Duodenal mucosa (tissue), 2 donors: ENCODE measurements around the gene RB1.

Experiments used
- H3K27ac ChIP-seq: one replicate; pipeline ENCODE4 v1.7.0; 2013; ENCODE audit warnings: low read depth, low read length
- H3K27me3 ChIP-seq, 2 donors: one replicate each; pipeline ENCODE4 v1.7.0; 2013; ENCODE audit warnings: low read length in 2 of 2, control low read depth in 1 of 2; ENCODE audit not compliant: insufficient read depth in 2 of 2, control insufficient read depth in 1 of 2
- H3K36me3 ChIP-seq, 2 donors: one replicate each; pipeline ENCODE4 v1.7.0; 2013; ENCODE audit warnings: low read length in 2 of 2, control low read depth in 1 of 2; ENCODE audit not compliant: insufficient read depth in 2 of 2, control insufficient read depth in 1 of 2
- H3K4me1 ChIP-seq, 2 donors: one replicate each; pipeline ENCODE4 v1.7.0; 2013; ENCODE audit warnings: low read length in 2 of 2, control low read depth in 1 of 2; ENCODE audit not compliant: insufficient read depth in 2 of 2, control insufficient read depth in 1 of 2
- H3K4me3 ChIP-seq, 2 donors: one replicate each; pipeline ENCODE4 v1.7.0; 2013; ENCODE audit warnings: low read length in 2 of 2, low read depth in 1 of 2
- H3K9ac ChIP-seq, 2 donors: one replicate each; pipeline ENCODE4 v1.7.0; 2013; ENCODE audit warnings: low read length in 2 of 2, low read depth in 1 of 2
- H3K9me3 ChIP-seq, 2 donors: one replicate each; pipeline ENCODE4 v1.7.0; 2013; ENCODE audit warnings: low read length in 2 of 2, control low read depth in 1 of 2; ENCODE audit not compliant: control insufficient read depth in 1 of 2

The RB1 gene

GRCh38 chr13:48496271-48497161 lies 193.0 kb downstream of the RB1 start:
- Histone ChIP-seq H3K9ac (no peak overlapping the region), H3K36me3 (no peaks in the 10 kb centered on the region), H3K27ac (no peak overlapping the region), H3K4me3 (no peak overlapping the region), H3K27me3 (no peaks in the 10 kb centered on the region), H3K4me1 (peaks cover 10 to 12% of the 10 kb centered on the region in 2 donors), H3K9me3 (no peaks in the 10 kb centered on the region)

GRCh38 chr13:48497669-48498068 lies 194.1 kb downstream of the RB1 start:
- Histone ChIP-seq H3K27me3 (no peaks in the 10 kb centered on the region), H3K4me3 (no peak overlapping the region), H3K36me3 (no peaks in the 10 kb centered on the region), H3K9ac (no peak overlapping the region), H3K4me1 (peaks cover 0 to 8% of the 10 kb centered on the region in 2 donors), H3K9me3 (no peaks in the 10 kb centered on the region), H3K27ac (no peak overlapping the region)

- H3K9ac ChIP-seq, result no peak overlapping the region
- H3K4me1 ChIP-seq, result peaks cover 5 to 9% of the 10 kb centered on the region in 2 donors
- no peak overlapping the region for H3K4me3 ChIP-seq
- no peaks in the 10 kb centered on the region for H3K27me3 ChIP-seq
- H3K36me3 ChIP-seq, result no peaks in the 10 kb centered on the region
- H3K27ac ChIP-seq, result no peak overlapping the region
- no peaks in the 10 kb centered on the region for H3K9me3 ChIP-seq
Observed at GRCh38 chr13:48500652-48501197, 197.2 kb downstream of the RB1 start.

GRCh38 chr13:48501705-48502104 lies 198.2 kb downstream of the RB1 start:
- Histone ChIP-seq H3K27me3 (no peaks in the 10 kb centered on the region), H3K4me3 (no peak overlapping the region), H3K27ac (no peak overlapping the region), H3K4me1 (peaks cover 13 to 19% of the 10 kb centered on the region in 2 donors), H3K9me3 (no peaks in the 10 kb centered on the region), H3K36me3 (no peaks in the 10 kb centered on the region), H3K9ac (no peak overlapping the region)

- Histone ChIP-seq H3K27ac (no peak overlapping the region), H3K4me1 (peaks cover 16 to 19% of the 10 kb centered on the region in 2 donors), H3K9ac (no peak overlapping the region), H3K4me3 (no peak overlapping the region), H3K27me3 (no peaks in the 10 kb centered on the region), H3K36me3 (no peaks in the 10 kb centered on the region), H3K9me3 (no peaks in the 10 kb centered on the region)
Observed at GRCh38 chr13:48502601-48503319, 199.2 kb downstream of the RB1 start.

- H3K27ac ChIP-seq, result no peak overlapping the region
- H3K9me3 ChIP-seq, result no peaks in the 10 kb centered on the region
- peaks cover 16 to 19% of the 10 kb centered on the region in 2 donors for H3K4me1 ChIP-seq
Observed at GRCh38 chr13:48504606-48505005, 201.1 kb downstream of the RB1 start.

GRCh38 chr13:48505012-48505411 lies 201.5 kb downstream of the RB1 start:
- H3K4me3 ChIP-seq, result no peak overlapping the region
- H3K27me3 ChIP-seq, result no peaks in the 10 kb centered on the region
- H3K9ac ChIP-seq, result no peak overlapping the region
- peaks cover 16 to 19% of the 10 kb centered on the region in 2 donors for H3K4me1 ChIP-seq
- peak overlapping the region; percentile 33 for H3K27ac ChIP-seq
- no peaks in the 10 kb centered on the region for H3K9me3 ChIP-seq
- no peaks in the 10 kb centered on the region for H3K36me3 ChIP-seq

More at GRCh38 chr13:48504606-48505005, 201.1 kb downstream of the RB1 start:
- no peak overlapping the region for H3K4me3 ChIP-seq
- no peak overlapping the region for H3K9ac ChIP-seq
- H3K27me3 ChIP-seq, result no peaks in the 10 kb centered on the region
- H3K36me3 ChIP-seq, result no peaks in the 10 kb centered on the region

GRCh38 chr13:48505597-48506091 lies 202.1 kb downstream of the RB1 start:
- peak overlapping the region; percentile 7 to 11 for H3K4me3 ChIP-seq
- no peaks in the 10 kb centered on the region for H3K36me3 ChIP-seq
- H3K4me1 ChIP-seq, result peaks cover 16 to 19% of the 10 kb centered on the region in 2 donors
- H3K9me3 ChIP-seq, result no peaks in the 10 kb centered on the region
- no peaks in the 10 kb centered on the region for H3K27me3 ChIP-seq
- peak overlapping the region; percentile 33 for H3K27ac ChIP-seq
- H3K9ac ChIP-seq, result no peak overlapping the region

GRCh38 chr13:48506092-48506701 lies 202.6 kb downstream of the RB1 start:
- Histone ChIP-seq H3K36me3 (no peaks in the 10 kb centered on the region), H3K4me3 (peak overlapping the region in 1 of 2 donors; percentile 7), H3K27ac (peak overlapping the region; percentile 61), H3K4me1 (peaks cover 18 to 19% of the 10 kb centered on the region in 2 donors), H3K9ac (no peak overlapping the region), H3K9me3 (no peaks in the 10 kb centered on the region), H3K27me3 (no peaks in the 10 kb centered on the region)
